ENCODE results near the gene KCNK10. TPM values are rescaled to one million over a fixed set of nuclear protein-coding genes. Genes with fewer than 3 reads are reported as not detected.

Gene KCNK10
- total and polyA plus RNA-seq, 10 donors, result 0.03 to 0.13 (median 0.08) TPM; not detected in 6

GRCh38 chr14:88198446-88198845, 124.6 kb downstream of the KCNK10 start:
- intact Hi-C loops (cut with DNase I; ENCODE audit: low total_unique reads), result no loop called here
- TF ChIP-seq, protein P1, sequence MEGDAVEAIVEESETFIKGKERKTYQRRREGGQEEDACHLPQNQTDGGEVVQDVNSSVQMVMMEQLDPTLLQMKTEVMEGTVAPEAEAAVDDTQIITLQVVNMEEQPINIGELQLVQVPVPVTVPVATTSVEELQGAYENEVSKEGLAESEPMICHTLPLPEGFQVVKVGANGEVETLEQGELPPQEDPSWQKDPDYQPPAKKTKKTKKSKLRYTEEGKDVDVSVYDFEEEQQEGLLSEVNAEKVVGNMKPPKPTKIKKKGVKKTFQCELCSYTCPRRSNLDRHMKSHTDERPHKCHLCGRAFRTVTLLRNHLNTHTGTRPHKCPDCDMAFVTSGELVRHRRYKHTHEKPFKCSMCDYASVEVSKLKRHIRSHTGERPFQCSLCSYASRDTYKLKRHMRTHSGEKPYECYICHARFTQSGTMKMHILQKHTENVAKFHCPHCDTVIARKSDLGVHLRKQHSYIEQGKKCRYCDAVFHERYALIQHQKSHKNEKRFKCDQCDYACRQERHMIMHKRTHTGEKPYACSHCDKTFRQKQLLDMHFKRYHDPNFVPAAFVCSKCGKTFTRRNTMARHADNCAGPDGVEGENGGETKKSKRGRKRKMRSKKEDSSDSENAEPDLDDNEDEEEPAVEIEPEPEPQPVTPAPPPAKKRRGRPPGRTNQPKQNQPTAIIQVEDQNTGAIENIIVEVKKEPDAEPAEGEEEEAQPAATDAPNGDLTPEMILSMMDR (IDR thresholded peaks at IDR 0.05 in 8 of 11, conservative IDR thresholded peaks at IDR 0.05 in 3 of 11), result no peak
- no peak for TF ChIP-seq POLR2AphosphoS5 (IDR thresholded peaks at IDR 0.05)
- TF ChIP-seq POLR2A (IDR thresholded peaks at IDR 0.05), result no peak

DNA sequence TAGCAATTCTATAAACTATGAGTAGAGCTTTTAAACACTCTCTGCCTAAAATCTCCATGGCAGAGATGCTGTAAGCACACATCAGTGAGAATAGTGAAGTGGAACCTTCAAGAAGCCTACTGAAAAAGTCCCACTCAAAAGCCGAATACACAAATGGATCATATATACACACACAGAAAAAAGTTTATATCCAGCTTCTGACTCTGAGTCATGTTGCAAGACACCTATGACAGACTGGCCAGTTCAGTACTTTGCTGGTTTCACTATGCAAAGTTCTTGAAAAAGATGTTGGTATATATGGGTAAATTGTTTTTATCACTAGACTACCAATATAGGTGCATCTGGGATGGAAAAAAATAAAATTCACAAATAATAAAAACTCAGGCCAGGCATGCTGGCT, 126.1 kb downstream of the KCNK10 start:
- intact Hi-C loops (cut with DNase I; ENCODE audit: low total_unique reads), result no loop called here
- H3K27me3 ChIP-seq (replicated peaks in 1 of 7), result peaks cover 0 to 48% (median 0%) of the 10 kb centered on the region in 7 donors
- no peak overlapping the region for H3K27ac ChIP-seq
- H3K4me1 ChIP-seq, result no peaks in the 10 kb centered on the region
- H3K36me3 ChIP-seq, result no peaks in the 10 kb centered on the region
- 69 to 93% (median 87%) methylated on average over 1 of the region's 1 CpG for WGBS, 5 donors
- no peak overlapping the region for H3K4me3 ChIP-seq
- DNase-seq, result no peak
- H3K9me3 ChIP-seq, result no peaks in the 10 kb centered on the region
- TF ChIP-seq POLR2A (IDR thresholded peaks at IDR 0.05) (no peak), POLR2AphosphoS5 (IDR thresholded peaks at IDR 0.05) (no peak)
- TF ChIP-seq, protein P1 (IDR thresholded peaks at IDR 0.05 in 8 of 11, conservative IDR thresholded peaks at IDR 0.05 in 3 of 11), result no peak

More at GRCh38 chr14:88198446-88198845, 124.6 kb downstream of the KCNK10 start:
- Histone ChIP-seq H3K27ac (no peak overlapping the region), H3K36me3 (no peaks in the 10 kb centered on the region), H3K9me3 (no peaks in the 10 kb centered on the region), H3K4me1 (no peaks in the 10 kb centered on the region), H3K27me3 (replicated peaks in 1 of 7) (peaks cover 0 to 33% (median 0%) of the 10 kb centered on the region in 7 donors), H3K4me3 (no peak overlapping the region)
- WGBS, 5 donors, result 87 to 91% (median 90%) methylated on average over 1 of the region's 1 CpG
- DNase-seq, result no peak

- DNase-seq, result no peak
- intact Hi-C loops (cut with DNase I; ENCODE audit: low total_unique reads), result no loop called here
- Histone ChIP-seq H3K27me3 (replicated peaks in 1 of 7) (peaks cover 0 to 54% (median 0%) of the 10 kb centered on the region in 7 donors), H3K4me3 (no peak overlapping the region), H3K9me3 (no peaks in the 10 kb centered on the region), H3K4me1 (no peaks in the 10 kb centered on the region), H3K36me3 (no peaks in the 10 kb centered on the region), H3K27ac (no peak overlapping the region)
- TF ChIP-seq, protein P1 (IDR thresholded peaks at IDR 0.05 in 8 of 11, conservative IDR thresholded peaks at IDR 0.05 in 3 of 11), result no peak
- WGBS, 5 donors, result 80 to 91% (median 87%) methylated on average over 7 of the region's 7 CpGs
Measured at GRCh38 chr14:88196116-88196890, 126.8 kb downstream of the KCNK10 start.

DNA sequence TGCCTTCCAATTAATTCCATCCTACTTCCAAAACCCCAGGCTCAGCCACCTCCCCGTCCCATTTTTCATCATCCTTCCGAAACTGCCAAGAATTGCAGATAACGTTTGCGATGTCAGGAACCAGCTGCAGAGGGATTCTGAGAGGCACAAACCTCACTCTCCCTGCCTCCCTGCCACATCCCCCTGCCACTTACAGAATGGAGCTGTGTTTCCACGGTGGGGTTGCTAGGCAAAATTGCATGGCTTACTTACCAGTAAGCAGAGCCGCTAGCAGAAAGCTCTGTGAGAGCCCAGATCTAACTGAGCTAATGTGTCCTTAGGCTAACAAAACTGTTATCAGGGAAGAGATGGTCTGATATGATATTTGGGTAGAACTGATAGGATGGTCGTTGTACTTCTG, 127.4 kb downstream of the KCNK10 start:
- H3K4me1 ChIP-seq, result no peaks in the 10 kb centered on the region
- 50 to 61% (median 52%) methylated on average over 7 of the region's 7 CpGs for WGBS, 5 donors
- H3K36me3 ChIP-seq, result no peaks in the 10 kb centered on the region
- DNase-seq, result no peak
- no peaks in the 10 kb centered on the region for H3K9me3 ChIP-seq
- TF ChIP-seq, protein P1 (IDR thresholded peaks at IDR 0.05 in 8 of 11, conservative IDR thresholded peaks at IDR 0.05 in 3 of 11), result no peak
- no peak for TF ChIP-seq POLR2A (IDR thresholded peaks at IDR 0.05)
- TF ChIP-seq POLR2AphosphoS5 (IDR thresholded peaks at IDR 0.05), result no peak
- H3K27ac ChIP-seq, result no peak overlapping the region
- H3K4me3 ChIP-seq, result no peak overlapping the region
- peaks cover 0 to 54% (median 0%) of the 10 kb centered on the region in 7 donors for H3K27me3 ChIP-seq (replicated peaks in 1 of 7)
- intact Hi-C loops (cut with DNase I; ENCODE audit: low total_unique reads), result no loop called here
